ENCODE results near the gene NR3C1. TPM values are rescaled to one million over a fixed set of nuclear protein-coding genes. Genes with fewer than 3 reads are reported as not detected.

The NR3C1 gene
- total RNA-seq, 2 experiments from 2014 or later: 51.2 to 54.0 TPM

- Mint-ChIP-seq H3K9me3 (peaks cover 3% of the 10 kb centered on the region), H3K27ac (no peak overlapping the region), H3K4me3 (no peak overlapping the region), H3K27me3 (no peaks in the 10 kb centered on the region), H3K36me3 (no peaks in the 10 kb centered on the region), H3K4me1 (no peaks in the 10 kb centered on the region)
- DNase-seq: no peak
Measured at GRCh38 chr5:143248822-143249579, 154.5 kb downstream of the NR3C1 start.

GRCh38 chr5:143248391-143248790 is 155.1 kb downstream of the NR3C1 start:
- Mint-ChIP-seq H3K27ac (no peak overlapping the region), H3K4me3 (no peak overlapping the region), H3K9me3 (peaks cover 3% of the 10 kb centered on the region), H3K4me1 (no peaks in the 10 kb centered on the region), H3K27me3 (no peaks in the 10 kb centered on the region), H3K36me3 (no peaks in the 10 kb centered on the region)
- no peak for DNase-seq

GRCh38 chr5:143247134-143247815 is 156.2 kb downstream of the NR3C1 start:
- no peaks in the 10 kb centered on the region for H3K27me3 Mint-ChIP-seq
- no peaks in the 10 kb centered on the region for H3K36me3 Mint-ChIP-seq
- DNase-seq: no peak
- no peaks in the 10 kb centered on the region for H3K4me1 Mint-ChIP-seq
- no peak overlapping the region for H3K4me3 Mint-ChIP-seq
- peaks cover 3% of the 10 kb centered on the region for H3K9me3 Mint-ChIP-seq
- H3K27ac Mint-ChIP-seq: no peak overlapping the region

- Mint-ChIP-seq H3K4me3 (no peak overlapping the region), H3K4me1 (no peaks in the 10 kb centered on the region), H3K27me3 (no peaks in the 10 kb centered on the region), H3K36me3 (no peaks in the 10 kb centered on the region), H3K27ac (no peak overlapping the region), H3K9me3 (peaks cover 3% of the 10 kb centered on the region)
- no peak for DNase-seq
Measured at GRCh38 chr5:143245929-143246561, 157.4 kb downstream of the NR3C1 start.

- H3K36me3 Mint-ChIP-seq: no peaks in the 10 kb centered on the region
- no peak overlapping the region for H3K4me3 Mint-ChIP-seq
- no peak for DNase-seq
- no peaks in the 10 kb centered on the region for H3K27me3 Mint-ChIP-seq
- H3K27ac Mint-ChIP-seq: no peak overlapping the region
- peaks cover 3% of the 10 kb centered on the region for H3K9me3 Mint-ChIP-seq
- H3K4me1 Mint-ChIP-seq: no peaks in the 10 kb centered on the region
Measured at GRCh38 chr5:143244990-143245389, 158.5 kb downstream of the NR3C1 start.

- Mint-ChIP-seq H3K27me3 (no peaks in the 10 kb centered on the region), H3K27ac (no peak overlapping the region)
Measured at GRCh38 chr5:143244000-143244736, 159.3 kb downstream of the NR3C1 start.

GRCh38 chr5:143243103-143243502 is 160.4 kb downstream of the NR3C1 start:
- peaks cover 3% of the 10 kb centered on the region for H3K9me3 Mint-ChIP-seq
- no peaks in the 10 kb centered on the region for H3K36me3 Mint-ChIP-seq
- DNase-seq: no peak
- no peak overlapping the region for H3K4me3 Mint-ChIP-seq
- H3K27ac Mint-ChIP-seq: no peak overlapping the region
- H3K4me1 Mint-ChIP-seq: no peaks in the 10 kb centered on the region
- no peaks in the 10 kb centered on the region for H3K27me3 Mint-ChIP-seq

More at GRCh38 chr5:143244000-143244736, 159.3 kb downstream of the NR3C1 start:
- Mint-ChIP-seq H3K4me1 (no peaks in the 10 kb centered on the region), H3K9me3 (peaks cover 3% of the 10 kb centered on the region), H3K4me3 (no peak overlapping the region), H3K36me3 (no peaks in the 10 kb centered on the region)
- DNase-seq: no peak

GRCh38 chr5:143241892-143242291 is 161.6 kb downstream of the NR3C1 start:
- H3K36me3 Mint-ChIP-seq: no peaks in the 10 kb centered on the region
- DNase-seq: no peak
- H3K27ac Mint-ChIP-seq: no peak overlapping the region
- peaks cover 3% of the 10 kb centered on the region for H3K9me3 Mint-ChIP-seq
- no peak overlapping the region for H3K4me3 Mint-ChIP-seq
- H3K4me1 Mint-ChIP-seq: no peaks in the 10 kb centered on the region
- no peaks in the 10 kb centered on the region for H3K27me3 Mint-ChIP-seq

GRCh38 chr5:143239882-143240518 is 163.5 kb downstream of the NR3C1 start:
- H3K27ac Mint-ChIP-seq: no peak overlapping the region
- H3K4me3 Mint-ChIP-seq: no peak overlapping the region
- no peaks in the 10 kb centered on the region for H3K36me3 Mint-ChIP-seq
- no peaks in the 10 kb centered on the region for H3K4me1 Mint-ChIP-seq
- H3K27me3 Mint-ChIP-seq: no peaks in the 10 kb centered on the region
- no peak for DNase-seq
- H3K9me3 Mint-ChIP-seq: peaks cover 2% of the 10 kb centered on the region

- Mint-ChIP-seq H3K36me3 (no peaks in the 10 kb centered on the region), H3K4me3 (no peak overlapping the region), H3K4me1 (no peaks in the 10 kb centered on the region), H3K9me3 (no peaks in the 10 kb centered on the region), H3K27me3 (no peaks in the 10 kb centered on the region), H3K27ac (no peak overlapping the region)
- no peak for DNase-seq
Measured at GRCh38 chr5:143238620-143239019, 164.9 kb downstream of the NR3C1 start.

GRCh38 chr5:143237664-143238063 is 165.8 kb downstream of the NR3C1 start:
- no peak for DNase-seq
- no peaks in the 10 kb centered on the region for H3K4me1 Mint-ChIP-seq
- H3K4me3 Mint-ChIP-seq: no peak overlapping the region
- no peaks in the 10 kb centered on the region for H3K36me3 Mint-ChIP-seq
- no peaks in the 10 kb centered on the region for H3K9me3 Mint-ChIP-seq
- no peaks in the 10 kb centered on the region for H3K27me3 Mint-ChIP-seq
- H3K27ac Mint-ChIP-seq: no peak overlapping the region

GRCh38 chr5:143236682-143237081 is 166.8 kb downstream of the NR3C1 start:
- no peaks in the 10 kb centered on the region for H3K4me1 Mint-ChIP-seq
- no peaks in the 10 kb centered on the region for H3K9me3 Mint-ChIP-seq
- no peaks in the 10 kb centered on the region for H3K36me3 Mint-ChIP-seq
- H3K27me3 Mint-ChIP-seq: no peaks in the 10 kb centered on the region
- no peak overlapping the region for H3K27ac Mint-ChIP-seq
- H3K4me3 Mint-ChIP-seq: no peak overlapping the region
- DNase-seq: no peak

GRCh38 chr5:143235423-143235822 is 168.1 kb downstream of the NR3C1 start:
- Mint-ChIP-seq H3K4me1 (peaks cover 8% of the 10 kb centered on the region), H3K4me3 (no peak overlapping the region), H3K27ac (no peak overlapping the region), H3K9me3 (no peaks in the 10 kb centered on the region), H3K36me3 (no peaks in the 10 kb centered on the region), H3K27me3 (no peaks in the 10 kb centered on the region)
- no peak for DNase-seq

GRCh38 chr5:143234162-143234842 is 169.2 kb downstream of the NR3C1 start:
- no peaks in the 10 kb centered on the region for H3K27me3 Mint-ChIP-seq
- H3K9me3 Mint-ChIP-seq: no peaks in the 10 kb centered on the region
- no peaks in the 10 kb centered on the region for H3K36me3 Mint-ChIP-seq
- no peak overlapping the region for H3K27ac Mint-ChIP-seq
- DNase-seq: no peak
- no peak overlapping the region for H3K4me3 Mint-ChIP-seq
- peaks cover 19% of the 10 kb centered on the region for H3K4me1 Mint-ChIP-seq
